OCI-LY7 (cell line): Measurements from ENCODE around the gene ZMPSTE24. TPM values are rescaled to one million over a fixed set of nuclear protein-coding genes. Genes with fewer than 3 reads are reported as not detected.

ENCODE experiments used
- BruUV-seq: library from RNA; stranded (reverse); fragments of 400-500 nt; replicated peaks from 2 replicates; lab custom pipeline; 2021; lab: Mats Ljungman, UMichigan
- CTCF ChIA-PET: fragments of 300-600 bp; sonication (Branson Sonifier 250); formaldehyde crosslinking; loops from one replicate; lab custom pipeline; 2022; ENCODE audit warnings: antibody characterized with exemption; ENCODE audit not compliant: unreplicated experiment; lab: Charles Lee
- POLR2A ChIA-PET: fragments of 300-600 bp; sonication (Branson Sonifier 250); formaldehyde crosslinking; loops from one replicate; lab custom pipeline; 2022; ENCODE audit warnings: antibody characterized with exemption; lab: Charles Lee
- DNase-seq: peaks from one replicate; pipeline ENCODE4 v3.0.0-alpha.2; 2015; ENCODE audit warnings: low spot score
- H2AFZ ChIP-seq: fragments of 200-600 bp; sonication (generic), shearing (Covaris generic); 2 replicates; pipeline ENCODE4 v1.6.1; 2014; ENCODE audit warnings: mild to moderate bottlenecking, antibody characterized with exemption, low read length, moderate library complexity
- H3K27ac ChIP-seq: fragments of 200-600 bp; sonication (generic); 2 replicates; pipeline ENCODE4 v1.5.1; 2014; ENCODE audit warnings: mixed run types, low read depth, mild to moderate bottlenecking, moderate library complexity, low read length, inconsistent platforms; ENCODE audit not compliant: poor library complexity, severe bottlenecking
- H3K36me3 ChIP-seq: fragments of 200-600 bp; sonication (generic); 2 replicates; pipeline ENCODE4 v1.6.1; 2014; ENCODE audit warnings: mild to moderate bottlenecking, antibody characterized with exemption, low read length, moderate library complexity, mixed read lengths; ENCODE audit not compliant: insufficient read depth
- H3K4me1 ChIP-seq: fragments of 200-600 bp; sonication (generic); 2 replicates; pipeline ENCODE4 v1.5.1; 2014; ENCODE audit warnings: mild to moderate bottlenecking, low read length; ENCODE audit not compliant: insufficient read depth, poor library complexity, severe bottlenecking
- H3K4me2 ChIP-seq: fragments of 200-600 bp; sonication (generic); 2 replicates; pipeline ENCODE4 v1.6.1; 2014; ENCODE audit warnings: mild to moderate bottlenecking, low read length
- H3K4me3 ChIP-seq: fragments of 200-600 bp; sonication (generic); 2 replicates; pipeline ENCODE4 v1.5.1; 2014; ENCODE audit warnings: mild to moderate bottlenecking, low read depth, low read length; ENCODE audit not compliant: poor library complexity, severe bottlenecking
- H3K79me2 ChIP-seq: fragments of 200-600 bp; sonication (generic); 2 replicates; pipeline ENCODE4 v1.6.1; 2016; ENCODE audit warnings: low read depth, mild to moderate bottlenecking, low read length, moderate library complexity, mixed read lengths; ENCODE audit not compliant: insufficient read depth
- H3K9me2 ChIP-seq: fragments of 200-600 bp; sonication (generic); 2 replicates; pipeline ENCODE4 v1.6.1; 2016; ENCODE audit warnings: mild to moderate bottlenecking, low read length, mixed read lengths; ENCODE audit not compliant: insufficient read depth
- H3K9me3 ChIP-seq: fragments of 200-600 bp; sonication (generic); 2 replicates; pipeline ENCODE4 v1.6.1; 2014; ENCODE audit warnings: mild to moderate bottlenecking, mixed run types, low read length, mixed read lengths
- H4K20me1 ChIP-seq: fragments of 200-600 bp; sonication (generic); 2 replicates; pipeline ENCODE4 v1.6.1; 2014; ENCODE audit warnings: mild to moderate bottlenecking, antibody characterized with exemption, low read length, moderate library complexity, mixed read lengths; ENCODE audit not compliant: insufficient read depth
- CTCF ChIP-seq: fragments of 200-600 bp; sonication (generic); conservative IDR thresholded peaks from 2 replicates; pipeline ENCODE4 v1.5.1; 2014; ENCODE audit warnings: mild to moderate bottlenecking, antibody characterized with exemption, low read length, moderate library complexity, mixed read lengths
- EZH2phosphoT487 ChIP-seq: fragments of 200-600 bp; sonication (generic); IDR thresholded peaks from 2 replicates; pipeline ENCODE4 v1.6.1; 2018; ENCODE audit warnings: low read depth, borderline replicate concordance, mild to moderate bottlenecking, mixed run types, antibody characterized with exemption, low read length, moderate library complexity, mixed read lengths
- intact Hi-C: fragments of 100-400 bp; cut with micrococcal nuclease; formaldehyde crosslinking; loops from one replicate; pipeline ENCODE4 v1.10.0; 2022; ENCODE audit not compliant: unreplicated experiment
- total RNA-seq, 2 experiments: library from RNA; depleted of rRNA in 1 of 2; stranded (reverse); fragments of >200 nt in 1 of 2; shearing (Covaris generic) in 1 of 2; gene quantifications; 2 replicates each; pipeline ENCODE4 v1.2.3, GENCODE V29; 2014 to 2022

Gene ZMPSTE24
- total RNA-seq, 2 experiments from 2014 or later, result 15.8 to 24.3 TPM

- ChIA-PET POLR2A (no interaction called here), CTCF (no interaction called here)
- no peak overlapping the region for H3K27ac ChIP-seq
- no peak overlapping the region for H2AFZ ChIP-seq
- no peaks in the 10 kb centered on the region for H3K4me1 ChIP-seq
- H3K9me2 ChIP-seq, result no peaks in the 10 kb centered on the region
- no peak overlapping the region for H3K4me3 ChIP-seq
- no peaks in the 10 kb centered on the region for H3K79me2 ChIP-seq
- BruUV-seq, result no TSS peak
- H3K9me3 ChIP-seq, result no peaks in the 10 kb centered on the region
- intact Hi-C loops, result no loop called here
- TF ChIP-seq EZH2phosphoT487 (no peak), CTCF (no peak)
- no peaks in the 10 kb centered on the region for H4K20me1 ChIP-seq
- H3K36me3 ChIP-seq, result no peaks in the 10 kb centered on the region
- DNase-seq, result no peak
- no peak overlapping the region for H3K4me2 ChIP-seq
Measured at GRCh38 chr1:40300651-40301050, 42.6 kb downstream of the ZMPSTE24 start.

DNA sequence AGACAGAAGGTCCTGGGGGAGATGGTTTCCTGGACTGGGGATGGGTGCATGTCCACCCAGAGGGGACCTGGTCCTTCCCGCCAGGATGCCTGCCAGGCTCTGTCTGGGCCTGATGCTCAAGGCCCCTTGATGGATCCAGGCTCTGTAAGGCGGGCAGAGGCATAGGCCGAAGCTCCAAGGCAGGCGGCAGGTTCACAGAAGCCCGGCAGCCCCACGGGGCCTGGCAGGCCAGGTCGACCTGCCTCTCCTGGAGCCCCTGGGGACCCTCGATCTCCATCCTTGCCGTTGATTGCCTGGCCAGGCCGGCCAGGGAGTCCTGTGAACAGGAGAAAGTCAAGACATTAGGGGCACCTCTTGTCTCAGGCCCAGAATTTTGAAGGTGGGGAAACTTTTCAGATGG lies 43.0 kb downstream of the ZMPSTE24 start:
- no peaks in the 10 kb centered on the region for H3K4me1 ChIP-seq
- no peak overlapping the region for H3K4me2 ChIP-seq
- no peak overlapping the region for H3K4me3 ChIP-seq
- TF ChIP-seq CTCF (no peak), EZH2phosphoT487 (no peak)
- H3K9me3 ChIP-seq, result no peaks in the 10 kb centered on the region
- DNase-seq, result no peak
- ChIA-PET POLR2A (interaction anchor here (0.9 kb wide), 1 partner anchor 14 kb away, joined by 5 read pairs; no protein-coding TSS in a partner anchor), CTCF (no interaction called here)
- BruUV-seq, result no TSS peak
- no peaks in the 10 kb centered on the region for H3K79me2 ChIP-seq
- H3K36me3 ChIP-seq, result no peaks in the 10 kb centered on the region
- H3K9me2 ChIP-seq, result no peaks in the 10 kb centered on the region
- H4K20me1 ChIP-seq, result no peaks in the 10 kb centered on the region
- H2AFZ ChIP-seq, result no peak overlapping the region
- intact Hi-C loops, result no loop called here
- H3K27ac ChIP-seq, result no peak overlapping the region

DNA sequence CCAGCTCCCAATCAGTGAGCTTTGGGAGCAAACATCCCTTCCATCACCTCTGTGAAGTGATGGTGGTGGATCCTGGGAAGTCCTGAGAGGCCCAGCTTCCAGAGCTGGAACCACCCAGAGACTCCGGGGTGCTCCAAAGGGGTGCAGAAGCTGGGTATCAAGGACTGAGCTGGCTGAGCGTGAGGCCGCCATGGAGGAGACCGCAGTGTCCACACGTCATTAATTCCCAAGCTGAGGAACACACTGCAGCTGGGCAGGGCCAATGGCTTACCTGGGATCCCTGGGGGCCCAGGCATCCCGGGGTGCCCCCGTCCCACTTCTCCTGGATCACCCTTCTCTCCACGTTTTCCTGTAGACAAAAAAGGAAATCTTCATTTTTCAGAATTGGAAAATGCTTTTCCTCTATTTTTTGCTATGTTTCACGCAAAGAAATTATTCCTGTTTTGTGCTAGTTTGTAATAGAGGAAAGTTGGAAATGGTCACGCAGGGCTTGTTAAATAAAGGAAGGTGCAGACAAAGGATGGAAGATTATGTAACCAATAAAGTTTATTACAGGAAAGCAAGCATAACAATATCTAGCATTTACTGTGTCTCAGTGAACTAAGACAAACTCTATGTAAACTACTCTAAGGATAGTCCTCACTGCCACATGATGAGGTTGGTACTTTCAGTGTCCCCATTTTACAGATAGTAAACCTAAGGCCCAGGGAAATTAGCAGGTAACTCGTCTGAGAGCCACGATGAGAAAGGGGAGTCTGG lies 43.7 kb downstream of the ZMPSTE24 start:
- Histone ChIP-seq H3K4me1 (no peaks in the 10 kb centered on the region), H3K27ac (no peak overlapping the region), H3K9me2 (no peaks in the 10 kb centered on the region), H3K79me2 (no peaks in the 10 kb centered on the region), H3K9me3 (no peaks in the 10 kb centered on the region), H3K36me3 (no peaks in the 10 kb centered on the region), H2AFZ (no peak overlapping the region), H3K4me3 (no peak overlapping the region), H3K4me2 (no peak overlapping the region), H4K20me1 (no peaks in the 10 kb centered on the region)
- no peak for TF ChIP-seq EZH2phosphoT487
- TF ChIP-seq CTCF, result no peak
- DNase-seq, result no peak
- intact Hi-C loops, result no loop called here
- POLR2A ChIA-PET, result interaction anchor here (0.9 kb wide), 1 partner anchor 13 kb away, joined by 5 read pairs; no protein-coding TSS in a partner anchor
- CTCF ChIA-PET, result no interaction called here
- no TSS peak for BruUV-seq
